ENCODE results near the gene PLEKHO1. TPM values are rescaled to one million over a fixed set of nuclear protein-coding genes. Genes with fewer than 3 reads are reported as not detected.

Gene PLEKHO1
- total RNA-seq, 1 donor from 2014 or later, result 37.9 TPM

DNA sequence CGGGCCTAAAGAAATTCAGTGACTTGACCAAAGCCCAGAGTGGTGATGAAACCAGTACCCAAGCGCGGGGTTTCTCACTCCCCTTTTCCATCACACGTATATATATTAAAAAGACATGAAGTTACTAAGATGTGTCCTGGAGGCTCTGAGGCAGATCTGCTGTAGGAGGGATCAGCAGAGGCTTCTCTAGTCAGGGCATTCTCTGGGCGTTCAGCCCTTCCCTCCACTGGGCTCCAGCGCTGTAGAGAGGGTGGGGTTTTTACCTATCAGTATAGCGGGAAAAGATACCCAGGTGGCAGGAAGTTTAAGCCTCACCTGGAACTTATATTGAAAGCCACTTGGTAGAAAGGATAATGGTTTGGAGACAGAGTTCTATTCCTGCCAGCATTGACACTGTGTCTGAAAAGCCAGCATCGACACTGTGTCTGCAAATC is 862 bp upstream of the PLEKHO1 start:
- no peak for DNase-seq (ENCODE audit: low read depth in 2 of 2)

- peak in 1 of 2 donors; percentile 28 for DNase-seq (ENCODE audit: low read depth in 2 of 2)
Measured at GRCh38 chr1:150150133-150151021, 661 bp downstream of the PLEKHO1 start.

DNA sequence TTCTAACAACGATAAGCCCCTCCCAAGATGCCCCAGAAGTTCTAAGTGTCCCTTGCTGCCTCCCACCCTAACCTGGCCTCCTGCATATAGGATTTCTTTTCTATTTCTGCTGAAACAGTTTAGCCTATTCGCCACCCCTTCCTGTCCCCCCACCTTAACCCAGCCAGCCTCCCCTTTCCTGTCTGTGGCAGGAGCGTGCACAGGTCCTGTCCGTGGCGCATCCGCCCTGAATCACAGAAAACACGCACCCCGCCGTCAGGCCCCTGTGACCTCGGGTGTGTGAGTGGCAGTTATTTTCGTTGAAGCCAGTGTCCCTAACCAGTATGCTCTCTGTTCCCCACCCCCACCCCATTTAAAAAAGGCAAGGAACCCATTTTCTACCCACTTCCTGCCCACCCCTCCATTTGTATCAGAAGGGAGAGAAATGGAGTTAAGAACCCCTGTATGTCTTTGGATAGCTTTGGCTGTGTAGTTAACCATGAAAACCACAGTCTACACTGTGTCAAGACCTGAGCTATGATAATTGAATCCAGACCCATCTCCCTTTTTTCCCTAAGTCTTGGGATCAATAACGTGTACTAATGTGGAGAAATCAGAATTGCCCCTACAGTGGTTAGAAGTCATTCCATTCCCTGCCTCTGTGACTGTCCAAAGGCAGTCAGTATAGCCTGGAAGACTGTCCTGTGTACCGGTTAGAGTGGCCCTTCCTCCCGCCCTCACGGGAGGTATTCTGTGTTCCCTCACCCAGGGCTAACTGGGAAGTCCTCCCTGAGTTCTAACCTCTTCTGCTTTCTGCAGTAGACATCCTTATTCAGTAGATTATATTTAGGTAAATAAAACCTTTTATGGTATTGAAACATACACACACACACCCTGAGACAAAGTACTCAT is 1.8 kb downstream of the PLEKHO1 start:
- DNase-seq (ENCODE audit: low read depth in 2 of 2), result peak in 1 of 2 donors; percentile 63

GRCh38 chr1:150152182-150152536 is 2.4 kb downstream of the PLEKHO1 start:
- DNase-seq (ENCODE audit: low read depth in 2 of 2), result peak in 1 of 2 donors; percentile 23

DNA sequence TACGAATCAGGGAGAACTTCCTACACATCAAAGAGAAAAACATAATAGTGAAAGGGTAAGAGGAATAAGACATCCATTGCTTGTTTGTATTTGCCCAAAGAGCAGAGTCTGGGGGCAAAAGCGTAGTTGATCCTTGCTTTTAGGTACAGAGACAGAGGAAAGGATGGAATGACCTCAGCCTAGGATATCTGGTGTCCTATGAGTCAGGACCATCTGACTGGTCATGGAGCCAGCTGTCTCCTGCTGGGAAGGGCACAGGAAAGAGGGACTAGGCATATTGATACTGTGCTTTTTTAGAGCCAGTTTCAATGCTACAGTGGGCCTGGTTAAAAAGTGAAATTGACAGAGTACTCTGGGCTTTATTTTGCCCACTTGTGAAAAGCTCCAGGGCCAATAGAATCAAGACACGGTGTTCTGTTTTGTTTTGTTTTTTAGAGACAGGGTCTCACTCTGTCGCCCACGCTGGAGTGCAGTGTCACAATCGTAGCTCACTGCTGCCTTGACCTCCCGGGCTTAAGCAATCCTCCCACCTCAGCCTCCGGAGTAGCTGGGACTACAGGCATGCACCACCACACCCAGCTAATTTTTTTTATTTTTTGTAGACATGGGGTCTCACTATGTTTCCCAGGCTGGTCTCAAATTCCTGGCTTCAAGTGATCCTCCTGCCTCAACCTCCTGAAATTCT is 3.2 kb downstream of the PLEKHO1 start:
- DNase-seq (ENCODE audit: low read depth in 2 of 2), result peak; percentile 83 to 91

- DNase-seq (ENCODE audit: low read depth in 2 of 2), result no peak
Measured at GRCh38 chr1:150154143-150154542, 4.4 kb downstream of the PLEKHO1 start.

- DNase-seq (ENCODE audit: low read depth in 2 of 2), result no peak
Measured at GRCh38 chr1:150155413-150156071, 5.8 kb downstream of the PLEKHO1 start.

DNA sequence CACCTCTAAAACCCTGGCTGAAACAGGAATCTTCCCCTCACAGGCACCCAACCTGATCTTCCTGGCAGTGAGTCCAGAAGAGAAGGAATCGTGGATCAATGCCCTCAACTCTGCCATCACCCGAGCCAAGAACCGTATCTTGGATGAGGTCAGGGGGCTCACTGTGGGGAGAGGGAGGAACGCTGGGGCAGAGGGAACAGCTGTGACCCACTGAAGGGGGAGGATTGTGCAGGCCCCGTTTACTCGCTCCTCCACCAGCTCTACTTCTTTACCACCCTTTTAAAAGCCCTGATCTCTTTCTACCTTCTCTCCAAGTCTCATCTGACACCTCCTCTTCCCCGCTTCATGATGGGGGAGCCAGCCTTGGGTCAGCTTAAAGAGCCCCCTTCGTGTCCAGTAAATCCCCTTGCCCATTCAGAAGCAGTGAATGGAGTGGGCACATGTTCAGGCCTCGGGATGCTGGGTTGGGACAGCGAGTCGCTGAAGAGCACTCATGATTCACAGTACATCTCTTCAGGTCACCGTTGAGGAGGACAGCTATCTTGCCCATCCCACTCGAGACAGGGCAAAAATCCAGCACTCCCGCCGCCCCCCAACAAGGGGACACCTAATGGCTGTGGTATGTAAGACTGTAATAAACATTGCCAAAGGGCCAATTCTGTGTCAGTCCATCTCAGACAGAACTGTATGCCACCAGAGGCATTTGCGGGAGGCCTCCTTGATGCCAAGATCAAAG is 7.3 kb downstream of the PLEKHO1 start:
- DNase-seq (ENCODE audit: low read depth in 2 of 2), result no peak

GRCh38 chr1:150159550-150159949 is 9.8 kb downstream of the PLEKHO1 start:
- no peak for DNase-seq (ENCODE audit: low read depth in 2 of 2)

- DNase-seq (ENCODE audit: low read depth in 2 of 2), result no peak
Measured at GRCh38 chr1:150160964-150161621, 11.4 kb downstream of the PLEKHO1 start.

DNA sequence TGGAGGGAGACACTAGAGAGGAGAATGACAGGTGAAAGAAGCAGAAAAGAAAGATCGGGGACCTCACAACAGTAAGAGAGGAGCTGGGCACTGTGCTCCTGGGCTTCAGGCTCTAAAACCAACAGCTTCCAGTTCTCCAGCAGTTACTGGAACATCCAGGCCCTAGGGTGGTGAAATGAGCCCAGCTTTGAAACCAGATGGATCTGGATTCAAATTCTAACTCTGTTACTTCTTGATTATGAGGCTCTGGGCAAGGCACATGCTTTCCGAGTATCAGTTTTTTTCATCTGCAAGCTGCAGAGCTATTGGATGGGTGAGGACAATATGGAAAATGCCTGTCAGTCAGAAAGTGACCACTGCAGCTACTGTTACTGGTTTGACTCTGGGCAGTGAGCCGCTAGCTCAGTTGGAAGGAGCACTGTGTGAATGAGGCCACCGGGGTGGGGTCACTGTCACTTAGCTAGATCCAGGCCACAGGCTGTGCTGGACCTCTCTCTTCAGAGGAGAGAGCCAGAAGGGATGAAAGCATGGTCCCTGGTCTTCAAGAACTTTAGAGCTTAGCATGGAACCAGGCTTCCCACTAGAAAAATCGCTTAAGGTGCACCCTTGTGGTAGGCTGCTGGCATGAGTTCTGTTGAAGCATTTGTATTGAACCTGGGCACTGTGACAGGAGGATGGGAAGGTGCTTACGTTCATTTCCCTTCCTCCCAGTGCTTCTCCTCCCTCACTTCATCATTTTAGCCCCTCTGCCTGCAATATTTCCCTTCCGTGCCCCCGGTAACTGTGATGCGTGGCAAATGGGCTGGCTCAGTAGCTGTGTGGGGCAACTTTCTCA is 12.2 kb downstream of the PLEKHO1 start:
- DNase-seq (ENCODE audit: low read depth in 2 of 2), result peak in 1 of 2 donors; percentile 37

- no peak for DNase-seq (ENCODE audit: low read depth in 2 of 2)
Measured at GRCh38 chr1:150162582-150162861, 12.8 kb downstream of the PLEKHO1 start.

DNA sequence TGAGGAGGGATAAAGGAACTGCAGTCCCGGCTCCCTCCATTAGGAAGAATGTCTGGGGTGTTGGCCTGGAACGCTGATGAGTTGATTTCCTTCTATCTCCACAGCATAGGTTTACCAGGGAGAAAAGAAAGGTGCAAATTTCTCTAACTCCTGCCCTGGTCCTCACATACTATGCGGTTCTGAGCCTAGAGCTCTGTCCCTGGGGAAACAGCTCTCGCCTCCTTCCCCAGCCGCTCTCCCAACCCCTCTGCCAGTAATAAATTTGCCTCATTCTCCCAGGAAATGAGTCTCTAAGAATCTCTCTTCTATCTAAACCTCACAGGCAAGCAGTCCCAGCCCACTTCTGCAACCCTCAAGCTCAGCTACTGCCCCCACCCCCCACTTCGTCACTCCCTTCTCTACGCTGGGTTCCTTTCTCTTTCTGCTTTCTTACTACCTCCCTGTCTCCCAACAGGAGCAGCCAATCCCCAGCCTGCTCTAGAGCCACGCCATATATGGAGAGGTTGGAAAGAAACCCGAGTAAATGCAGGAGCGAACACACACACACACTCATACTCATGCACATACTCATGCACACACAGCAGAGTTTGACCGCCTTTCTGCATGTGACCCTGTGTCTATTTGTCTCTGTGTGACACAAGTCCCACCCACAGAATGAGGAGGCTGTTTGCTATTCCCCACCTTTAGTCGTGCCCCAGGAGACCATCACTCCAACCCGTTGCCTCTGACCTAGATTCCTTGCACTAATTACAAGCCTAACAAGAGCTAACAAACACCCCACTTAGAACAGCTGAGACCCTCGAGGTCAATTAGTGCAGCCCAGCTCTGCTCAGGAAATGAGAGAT is 13.4 kb downstream of the PLEKHO1 start:
- DNase-seq (ENCODE audit: low read depth in 2 of 2), result peak; percentile 63 to 90

DNA sequence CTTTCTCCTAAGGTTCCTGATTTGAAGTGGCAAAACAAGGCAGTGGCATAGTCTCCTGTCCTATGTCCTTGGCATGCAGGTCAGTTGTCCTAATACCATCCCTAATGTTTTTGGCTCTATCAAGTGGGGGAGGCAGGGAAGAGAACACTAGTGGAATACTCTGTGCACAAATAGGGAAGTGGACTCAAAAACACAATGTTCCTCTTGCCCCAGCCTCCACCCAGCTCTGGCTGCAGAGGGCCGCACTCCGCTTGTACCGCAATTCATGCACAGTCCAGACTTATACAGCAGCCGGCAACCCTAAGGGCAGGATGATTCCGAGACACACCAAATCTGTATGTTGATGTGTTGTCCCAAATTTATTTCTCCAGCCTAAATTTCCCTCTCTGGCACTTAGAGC is 14.5 kb downstream of the PLEKHO1 start:
- no peak for DNase-seq (ENCODE audit: low read depth in 2 of 2)

DNA sequence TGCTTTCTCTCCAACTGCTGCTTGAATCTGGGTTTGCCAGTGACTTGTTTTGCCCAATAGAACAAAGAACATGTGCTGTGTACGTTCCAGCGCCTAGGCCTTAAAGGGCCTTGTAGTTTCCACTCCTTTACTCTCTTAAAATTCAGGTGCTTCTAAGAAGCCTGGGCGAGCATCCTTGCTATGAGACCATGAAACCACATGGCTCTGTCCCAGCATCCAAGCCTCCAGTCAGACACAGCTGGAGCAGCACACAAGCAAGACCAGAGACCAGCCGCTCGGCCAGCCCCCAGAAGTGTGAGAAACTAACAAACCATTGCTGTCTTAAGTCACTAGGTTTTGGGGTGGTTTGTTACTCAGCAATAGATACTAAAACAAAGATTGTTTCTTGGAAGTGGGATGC is 15.1 kb downstream of the PLEKHO1 start:
- no peak for DNase-seq (ENCODE audit: low read depth in 2 of 2)

DNA sequence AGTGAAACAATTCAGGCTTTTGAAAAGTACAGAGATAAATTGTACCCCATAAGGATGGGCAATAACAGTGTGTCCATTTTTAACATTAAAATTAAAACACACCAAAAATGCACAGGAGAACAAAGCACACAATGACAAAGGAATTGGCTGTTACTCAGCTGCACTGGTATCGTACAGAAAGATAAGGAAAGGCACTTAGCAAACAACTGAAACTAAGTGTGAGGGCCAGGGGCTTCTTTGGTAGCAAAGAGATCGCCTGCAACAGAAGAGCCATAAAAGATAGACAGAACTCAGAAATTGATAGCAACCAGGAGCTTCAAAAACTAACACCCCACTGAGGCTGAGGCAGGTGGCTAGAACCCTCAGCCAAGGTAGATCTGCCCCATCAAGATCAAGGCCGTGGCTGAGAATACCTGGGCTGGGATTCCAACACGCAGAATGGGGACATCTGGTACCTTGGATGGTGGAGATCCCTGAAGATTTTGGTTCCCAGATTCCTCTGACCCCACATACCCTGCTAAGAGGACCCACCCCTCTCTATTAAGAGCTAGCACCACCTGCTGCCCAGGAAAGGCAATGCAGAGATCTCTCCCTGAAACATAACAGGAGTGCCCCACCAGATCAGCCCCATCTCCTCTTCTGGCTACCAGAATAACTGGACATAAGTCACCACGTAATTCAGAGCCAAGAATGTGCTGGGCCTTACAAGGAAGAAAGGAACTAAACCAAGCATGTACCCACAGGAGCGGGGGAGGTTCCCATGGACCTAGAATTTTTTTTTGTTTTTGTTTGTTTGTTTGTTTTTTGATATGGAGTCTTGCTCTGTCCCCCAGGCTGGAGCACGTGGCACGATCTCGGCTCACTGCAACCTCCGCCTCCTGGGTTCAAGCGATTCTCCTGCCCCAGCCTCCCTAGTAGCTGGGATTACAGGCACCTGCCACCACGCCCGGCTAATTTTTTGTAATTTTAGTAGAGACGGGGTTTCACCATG is 16.2 kb downstream of the PLEKHO1 start:
- DNase-seq (ENCODE audit: low read depth in 2 of 2), result peak in 1 of 2 donors; percentile 61

GRCh38 chr1:150168960-150169601 is 19.4 kb downstream of the PLEKHO1 start:
- DNase-seq (ENCODE audit: low read depth in 2 of 2), result peak; percentile 42 to 75
